Right lobe of liver (tissue), 4 donors: ENCODE results near the gene SFSWAP.

Experiments
- CTCF ChIP-seq, 4 donors: fragments of 200-600 bp in 3 of 4; fragments of 450-650 bp in 1 of 4; IDR thresholded peaks; one replicate each; pipeline versions ENCODE4 v1.5.1 to v1.8.0; 2016 to 2022; ENCODE audit warnings: antibody characterized with exemption in 4 of 4, mild to moderate bottlenecking in 2 of 4
- POLR2A ChIP-seq: fragments of 450-650 bp; IDR thresholded peaks from one replicate; pipeline ENCODE4 v1.6.1; 2017; ENCODE audit warnings: antibody characterized with exemption, mild to moderate bottlenecking
- donor health status: DM: no; HTN: no; CAD: no.
- donor health status: DM: no; HTN: no; CAD: no.
- donor health status: DM: no; HTN: yes; CAD: no.

GRCh38 chr12:131796754-131797587, 86.1 kb downstream of the SFSWAP start:
- TF ChIP-seq POLR2A (no peak), CTCF (IDR thresholded peaks at IDR 0.05) (no peak)
